Psoas muscle (tissue), 8 donors: ENCODE results near the gene EGF. TPM values are rescaled to one million over a fixed set of nuclear protein-coding genes. Genes with fewer than 3 reads are reported as not detected.

Experiments
- ATAC-seq, 4 donors: fragments of 200-7000 bp; cut with Tn5 transposase; one replicate each; pipeline ENCODE4 v1.9.1; 2020; ENCODE audit warnings: moderate library complexity in 3 of 4, mild to moderate bottlenecking in 2 of 4
- DNase-seq, 2 donors: peaks; one replicate each; pipeline ENCODE4 v3.0.0-alpha.2; 2020
- H3K27ac ChIP-seq: fragments of 200-600 bp; one replicate; pipeline ENCODE4 v1.8.0; 2022
- H3K27me3 ChIP-seq, 3 donors: fragments of 200-600 bp in 1 of 3; one replicate each; pipeline versions ENCODE4 v1.6.1 to v1.8.0; 2013 to 2022; ENCODE audit warnings: low read length in 2 of 3, mild to moderate bottlenecking in 2 of 3, moderate library complexity in 1 of 3; ENCODE audit not compliant: insufficient read depth in 3 of 3
- H3K36me3 ChIP-seq, 2 donors: fragments of 200-600 bp in 1 of 2; one replicate each; pipeline versions ENCODE4 v1.6.1 to v1.8.0; 2013 to 2022; ENCODE audit warnings: low read depth in 1 of 2, mild to moderate bottlenecking in 1 of 2, moderate library complexity in 1 of 2; ENCODE audit not compliant: insufficient read depth in 1 of 2
- H3K4me1 ChIP-seq: fragments of 200-600 bp; one replicate; pipeline ENCODE4 v1.8.0; 2022
- H3K4me3 ChIP-seq: fragments of 200-600 bp; one replicate; pipeline ENCODE4 v1.8.0; 2022; ENCODE audit warnings: mild to moderate bottlenecking
- H3K9me3 ChIP-seq: fragments of 200-600 bp; one replicate; pipeline ENCODE4 v1.8.0; 2022
- WGBS, 3 donors: extraction: QIAGEN DNeasy Blood & Tissue Kit; methylation state at CpG; one replicate each; pipeline versions ENCODE4 v1.1.6 to v1.1.7; 2013; 5-methylcytosine and 5-hydroxymethylcytosine counted together
- intact Hi-C, 2 donors: fragments of 100-400 bp; cut with DNase I; formaldehyde crosslinking; loops; one replicate each; pipeline versions ENCODE4 v1.11.0 to v1.14.2; 2022
- polyA plus RNA-seq, 3 donors: library from polyadenylated mRNA; stranded (reverse); fragments of 200-250 nt; gene quantifications; one replicate each; pipeline ENCODE4 v1.2.3, GENCODE V29; 2013
- total RNA-seq, 4 donors: library from RNA; stranded (reverse); fragmentation: NEBNext Ultra II Directional in 2 of 4; extraction: Animal tissue kit (Norgen Biotek cat#: 25700) in 2 of 4; gene quantifications; one replicate each; pipeline versions ENCODE4 v1.2.1 to v1.2.4, GENCODE V29; 2021 to 2023
- TF ChIP-seq, protein P1 (sequence below): fragments of 200-600 bp; IDR thresholded peaks from one replicate; pipeline ENCODE4 v1.8.0; 2022; ENCODE audit warnings: antibody characterized with exemption
- donor health status: healthy with polysubstance abuse.
- donor health status: DM: no; HTN: no; CAD: no; lungs with moderate emphysema.
- donor health status: Bipolar disorder and iron deficiency.
- donor health status: healthy.
- donor health status: DM: yes; HTN: yes; CAD: no.
- donor health status: DM: no; HTN: no; CAD: no.
- donor health status: DM: no; HTN: no; CAD: no.
- donor health status: DM: yes; HTN: yes; CAD: no.

Gene EGF
- total and polyA plus RNA-seq, 7 donors, result 2.5 to 92.4 (median 37.1) TPM

DNA sequence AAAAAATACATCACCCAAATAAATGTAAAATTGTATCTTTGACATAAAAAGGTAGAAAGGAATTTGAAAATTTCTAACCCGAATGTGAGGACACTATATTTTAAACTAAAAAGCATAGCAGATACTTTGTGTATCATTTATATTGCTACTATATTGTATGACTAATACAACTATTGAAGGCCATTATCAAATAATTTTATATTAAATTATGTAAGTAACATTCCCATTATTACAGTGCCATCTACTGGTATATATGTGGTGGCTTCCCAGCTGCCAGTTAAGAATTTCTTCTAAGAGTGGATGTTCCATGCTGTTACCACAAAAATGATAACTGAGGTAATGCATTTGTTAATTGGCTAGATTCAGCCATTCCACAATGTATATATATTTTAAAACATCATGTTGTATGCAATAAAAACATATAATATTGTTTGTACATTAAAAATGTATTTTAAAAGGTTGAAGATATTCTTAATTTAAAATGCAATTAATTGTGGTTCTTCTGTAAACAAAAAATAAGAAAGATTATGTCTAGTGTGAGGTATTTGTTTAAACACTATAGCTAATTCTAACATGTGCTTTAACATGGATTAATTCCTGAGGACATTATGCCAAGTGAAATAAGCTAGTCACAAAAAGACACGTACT, 65.3 kb downstream of the EGF start:
- TF ChIP-seq, protein P1, sequence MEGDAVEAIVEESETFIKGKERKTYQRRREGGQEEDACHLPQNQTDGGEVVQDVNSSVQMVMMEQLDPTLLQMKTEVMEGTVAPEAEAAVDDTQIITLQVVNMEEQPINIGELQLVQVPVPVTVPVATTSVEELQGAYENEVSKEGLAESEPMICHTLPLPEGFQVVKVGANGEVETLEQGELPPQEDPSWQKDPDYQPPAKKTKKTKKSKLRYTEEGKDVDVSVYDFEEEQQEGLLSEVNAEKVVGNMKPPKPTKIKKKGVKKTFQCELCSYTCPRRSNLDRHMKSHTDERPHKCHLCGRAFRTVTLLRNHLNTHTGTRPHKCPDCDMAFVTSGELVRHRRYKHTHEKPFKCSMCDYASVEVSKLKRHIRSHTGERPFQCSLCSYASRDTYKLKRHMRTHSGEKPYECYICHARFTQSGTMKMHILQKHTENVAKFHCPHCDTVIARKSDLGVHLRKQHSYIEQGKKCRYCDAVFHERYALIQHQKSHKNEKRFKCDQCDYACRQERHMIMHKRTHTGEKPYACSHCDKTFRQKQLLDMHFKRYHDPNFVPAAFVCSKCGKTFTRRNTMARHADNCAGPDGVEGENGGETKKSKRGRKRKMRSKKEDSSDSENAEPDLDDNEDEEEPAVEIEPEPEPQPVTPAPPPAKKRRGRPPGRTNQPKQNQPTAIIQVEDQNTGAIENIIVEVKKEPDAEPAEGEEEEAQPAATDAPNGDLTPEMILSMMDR, result peak; percentile 68
- no peaks in the 10 kb centered on the region for H3K27me3 ChIP-seq
- 66 to 89% (median 72%) methylated on average over 2 of the region's 2 CpGs for WGBS, 3 donors
- DNase-seq (no peak), ATAC-seq (peak; percentile 49 to 62 (median 58))
- peaks cover 0 to 83% of the 10 kb centered on the region in 2 donors for H3K36me3 ChIP-seq
- intact Hi-C loops, result loop anchor here (5.0 to 10.0 kb wide), 4 partner anchors 273 to 553 kb away; partner anchors contain the start of gene CASP6 (in 2 of the 2)
- no peaks in the 10 kb centered on the region for H3K9me3 ChIP-seq
- H3K4me3 ChIP-seq, result no peak overlapping the region
- no peaks in the 10 kb centered on the region for H3K4me1 ChIP-seq
- no peak overlapping the region for H3K27ac ChIP-seq

GRCh38 chr4:109978704-109979454, 66.2 kb downstream of the EGF start:
- no peak for DNase-seq
- 67 to 68% (median 67%) methylated on average over 5 of the region's 5 CpGs for WGBS, 3 donors
- Histone ChIP-seq H3K9me3 (no peaks in the 10 kb centered on the region), H3K36me3 (peaks cover 0 to 87% of the 10 kb centered on the region in 2 donors), H3K4me3 (no peak overlapping the region), H3K4me1 (no peaks in the 10 kb centered on the region), H3K27ac (no peak overlapping the region), H3K27me3 (no peaks in the 10 kb centered on the region)
- intact Hi-C loops, result loop anchor here (5.0 to 10.0 kb wide), 4 partner anchors 274 to 554 kb away; partner anchors contain the start of gene CASP6 (in 2 of the 2)
- no peak for ATAC-seq
- TF ChIP-seq, protein P1, result no peak

- Histone ChIP-seq H3K27ac (no peak overlapping the region), H3K4me3 (no peak overlapping the region), H3K9me3 (no peaks in the 10 kb centered on the region), H3K4me1 (no peaks in the 10 kb centered on the region), H3K27me3 (no peaks in the 10 kb centered on the region), H3K36me3 (peaks cover 0 to 85% of the 10 kb centered on the region in 2 donors)
- ATAC-seq, result peak in 1 of 4 donors; percentile 7
- WGBS, 3 donors, result 70 to 75% (median 71%) methylated on average over 5 of the region's 5 CpGs
- no peak for DNase-seq
- intact Hi-C loops, result loop anchor here (5.0 to 10.0 kb wide), 7 partner anchors 155 to 558 kb away; partner anchors contain the start of genes CASP6 (in 2 of the 2), GAR1 (in 1 of the 2) and RRH (in 1 of the 2)
- TF ChIP-seq, protein P1, result no peak
Observed at GRCh38 chr4:109979920-109980717, 67.4 kb downstream of the EGF start.

GRCh38 chr4:109981936-109982335, 69.3 kb downstream of the EGF start:
- Histone ChIP-seq H3K27me3 (no peaks in the 10 kb centered on the region), H3K4me3 (no peak overlapping the region), H3K36me3 (peaks cover 0 to 70% of the 10 kb centered on the region in 2 donors), H3K4me1 (peaks cover 16% of the 10 kb centered on the region), H3K9me3 (no peaks in the 10 kb centered on the region), H3K27ac (no peak overlapping the region)
- intact Hi-C loops, result loop anchor here (5.0 to 10.0 kb wide), 3 partner anchors 157 to 560 kb away; partner anchors contain the start of genes GAR1 (in 1 of the 2) and RRH (in 1 of the 2)
- DNase-seq (no peak), ATAC-seq (no peak)
- TF ChIP-seq, protein P1, result no peak
- 92 to 97% (median 94%) methylated on average over 1 of the region's 1 CpG for WGBS, 3 donors
